PC-9 (cell line): Measurements from ENCODE around the gene ZNF567.

ENCODE experiments used
- EZH2 ChIP-seq: fragments of 200-600 bp; sonication (generic); IDR thresholded peaks from 2 replicates; pipeline ENCODE4 v1.8.0; 2017; ENCODE audit warnings: antibody characterized with exemption, low read depth
- TF ChIP-seq, protein P1 (sequence below): fragments of 200-600 bp; sonication (generic); conservative IDR thresholded peaks from 2 replicates; pipeline ENCODE4 v1.6.1; 2017; ENCODE audit warnings: mixed run types, antibody characterized with exemption, mild to moderate bottlenecking, moderate library complexity

DNA sequence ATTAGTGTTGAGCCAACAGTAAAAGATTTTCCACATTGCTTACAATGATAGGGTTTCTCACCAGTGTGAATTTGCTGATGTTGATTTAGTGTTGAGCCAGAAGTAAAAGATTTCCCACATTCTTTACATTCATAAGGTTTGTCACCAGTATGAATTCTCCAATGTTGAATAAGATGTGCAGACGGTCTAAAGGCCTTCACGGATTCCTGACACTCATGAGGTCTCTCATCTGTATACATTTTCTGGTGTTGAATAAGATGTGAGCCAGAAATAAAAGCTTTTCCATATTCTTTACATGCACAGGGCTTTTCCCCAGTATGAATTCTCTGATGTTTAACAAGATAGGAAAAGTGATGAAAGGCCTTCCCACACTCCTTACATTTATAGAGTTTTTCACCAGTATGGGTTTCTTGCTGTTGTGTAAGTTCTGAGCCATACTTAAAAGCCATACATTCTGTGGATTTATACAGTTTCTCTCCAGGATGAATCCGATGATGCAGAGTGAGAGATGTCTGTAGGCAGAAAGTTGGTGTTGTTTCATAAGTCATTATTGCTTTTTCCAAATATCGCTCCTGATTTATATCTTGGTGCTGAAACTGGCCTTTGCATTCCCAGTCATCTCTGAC, 62.8 kb downstream of the ZNF567 start:
- TF ChIP-seq, protein P1, sequence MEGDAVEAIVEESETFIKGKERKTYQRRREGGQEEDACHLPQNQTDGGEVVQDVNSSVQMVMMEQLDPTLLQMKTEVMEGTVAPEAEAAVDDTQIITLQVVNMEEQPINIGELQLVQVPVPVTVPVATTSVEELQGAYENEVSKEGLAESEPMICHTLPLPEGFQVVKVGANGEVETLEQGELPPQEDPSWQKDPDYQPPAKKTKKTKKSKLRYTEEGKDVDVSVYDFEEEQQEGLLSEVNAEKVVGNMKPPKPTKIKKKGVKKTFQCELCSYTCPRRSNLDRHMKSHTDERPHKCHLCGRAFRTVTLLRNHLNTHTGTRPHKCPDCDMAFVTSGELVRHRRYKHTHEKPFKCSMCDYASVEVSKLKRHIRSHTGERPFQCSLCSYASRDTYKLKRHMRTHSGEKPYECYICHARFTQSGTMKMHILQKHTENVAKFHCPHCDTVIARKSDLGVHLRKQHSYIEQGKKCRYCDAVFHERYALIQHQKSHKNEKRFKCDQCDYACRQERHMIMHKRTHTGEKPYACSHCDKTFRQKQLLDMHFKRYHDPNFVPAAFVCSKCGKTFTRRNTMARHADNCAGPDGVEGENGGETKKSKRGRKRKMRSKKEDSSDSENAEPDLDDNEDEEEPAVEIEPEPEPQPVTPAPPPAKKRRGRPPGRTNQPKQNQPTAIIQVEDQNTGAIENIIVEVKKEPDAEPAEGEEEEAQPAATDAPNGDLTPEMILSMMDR, result no peak
- TF ChIP-seq EZH2, result no peak
